COR-L47 (cell line): Measurements from ENCODE around the gene KLF12.

Experiments used
- DNase-seq: peaks from one replicate; lab custom pipeline; 2025; lab: John Stamatoyannopoulos, UW

KLF12 gene

DNA sequence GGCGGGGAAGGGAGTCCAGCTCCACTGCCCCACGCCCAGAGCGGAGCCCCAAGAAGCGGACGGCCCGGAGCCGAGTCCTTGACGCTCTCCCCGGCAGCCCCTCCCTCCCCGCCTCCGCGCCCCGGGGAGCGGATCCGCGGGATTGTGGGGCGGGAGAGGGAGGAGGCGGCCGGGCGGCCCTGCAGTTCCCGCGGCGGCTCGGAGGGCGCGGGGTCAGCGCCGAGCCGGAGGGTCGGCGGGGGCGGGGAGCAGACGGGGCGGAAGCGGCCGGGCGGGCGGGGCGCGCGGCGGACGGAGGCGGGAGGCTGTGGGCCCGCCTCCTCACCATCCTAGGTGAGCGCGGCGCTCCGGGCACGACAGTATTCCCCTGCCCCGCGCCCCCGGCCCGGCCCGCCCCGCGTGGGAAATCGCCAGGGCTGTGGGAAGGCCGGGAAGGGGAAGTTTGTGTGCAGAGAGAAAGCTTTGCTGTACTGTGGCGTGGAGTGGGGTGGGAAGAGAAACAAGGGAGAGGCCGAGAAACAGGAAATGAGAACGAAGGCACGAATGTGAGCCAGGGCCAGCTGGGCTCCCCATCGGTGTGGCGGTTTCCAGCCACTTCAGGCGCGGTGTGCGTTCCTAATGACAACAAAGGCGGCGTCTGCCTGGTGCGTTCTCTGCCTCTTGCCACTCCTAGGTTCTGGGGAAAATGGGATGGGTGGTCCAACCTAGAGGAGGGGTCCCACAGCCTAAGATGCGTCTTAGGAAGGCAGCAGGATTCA is 1.3 kb upstream of the KLF12 start:
- DNase-seq: peak; percentile 84

DNA sequence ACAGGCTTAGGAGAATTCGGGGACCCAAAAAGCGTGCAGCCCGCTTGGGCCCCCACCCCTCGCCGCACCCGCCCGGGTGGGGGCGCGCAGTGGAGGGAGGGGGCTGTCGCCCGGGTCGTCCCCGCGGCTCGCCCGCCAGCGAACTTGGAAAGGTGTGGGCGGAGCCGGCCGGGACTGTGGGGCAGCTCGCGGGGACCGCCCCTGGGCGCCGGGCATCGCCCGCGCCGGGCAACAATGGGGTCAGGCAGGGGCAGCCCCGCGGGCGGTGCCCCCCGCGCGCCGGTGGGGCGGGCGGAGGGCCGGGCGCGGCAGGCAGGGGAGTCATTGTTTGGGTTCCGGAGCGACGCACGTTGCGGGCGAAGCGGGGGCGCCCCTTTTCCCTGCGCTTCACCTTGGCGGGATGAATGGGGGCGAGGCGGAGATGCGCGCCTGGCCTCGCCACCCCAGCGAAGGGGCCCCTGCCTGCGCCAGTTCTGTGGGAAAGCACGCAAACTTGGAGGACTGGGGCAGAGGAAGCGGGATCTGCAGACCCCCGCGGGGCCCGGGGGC is 647 bp upstream of the KLF12 start:
- peak; percentile 80 for DNase-seq

DNA sequence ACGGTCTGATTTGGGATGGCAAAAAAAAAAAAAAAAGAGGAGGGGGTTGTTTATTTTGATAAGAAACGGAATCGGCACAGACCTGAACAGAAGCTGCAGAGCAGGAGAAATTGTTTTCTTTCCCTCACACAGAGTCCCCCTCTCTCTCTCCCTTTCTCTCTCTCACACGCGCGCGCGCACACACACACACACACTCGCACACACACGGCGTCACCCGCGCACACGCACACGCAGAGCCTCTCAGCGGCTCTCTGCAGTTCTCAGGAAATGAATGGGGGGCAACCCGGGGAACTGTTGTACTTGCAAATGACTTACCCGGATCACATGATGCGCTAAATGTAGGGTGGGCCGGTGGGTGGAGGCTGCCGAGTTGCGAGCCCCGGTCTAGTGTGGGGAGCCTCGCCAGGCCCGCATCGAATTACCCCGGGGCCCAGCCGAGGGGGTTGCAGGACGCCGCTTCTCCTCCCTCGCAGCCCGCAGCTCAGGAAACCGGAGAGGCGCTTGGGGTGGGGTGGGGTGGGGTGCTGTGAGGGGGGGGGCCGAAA is 475 bp downstream of the KLF12 start:
- peak; percentile 86 for DNase-seq

DNA sequence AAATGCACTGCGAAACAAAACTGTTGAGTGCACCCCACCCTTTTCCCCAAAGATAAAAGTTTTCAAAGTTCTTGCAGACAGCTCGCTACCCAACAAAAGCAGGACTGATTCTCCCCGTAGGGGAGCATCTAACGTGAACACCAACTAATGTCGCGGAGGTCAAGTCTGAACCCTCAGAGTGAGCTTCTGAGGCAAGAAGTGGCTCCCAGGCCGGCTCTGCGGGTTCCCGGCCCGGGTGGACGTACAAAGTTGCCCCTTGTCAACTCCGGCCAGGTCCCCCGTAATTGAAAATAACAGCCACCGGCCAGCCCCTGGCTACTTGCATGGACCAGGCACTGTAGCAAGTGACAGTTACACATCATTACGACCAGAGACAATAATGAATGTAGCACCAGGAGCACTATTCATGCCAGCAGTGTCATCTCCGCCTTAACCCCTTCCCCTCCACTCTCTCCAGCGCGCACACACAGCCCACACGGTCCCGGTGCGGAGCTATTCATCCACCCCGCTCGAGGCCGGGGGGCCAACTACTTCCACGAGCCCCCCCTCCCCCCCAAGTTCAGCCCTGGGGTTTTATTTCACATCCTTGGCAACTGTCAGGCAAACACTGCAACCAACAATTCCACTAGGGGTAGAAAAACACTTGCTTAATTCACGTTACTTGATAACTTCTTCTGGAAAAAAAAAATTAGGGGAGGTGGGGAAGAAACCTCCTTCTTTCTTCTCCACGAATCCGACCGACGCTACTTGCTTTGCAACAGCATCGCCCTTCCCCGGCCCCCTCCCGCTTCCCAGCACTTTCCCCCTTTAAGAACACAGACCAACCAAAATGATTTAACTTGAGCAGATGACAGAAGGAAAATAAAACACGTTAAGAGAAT is 1.2 kb downstream of the KLF12 start:
- peak; percentile 28 for DNase-seq

DNA sequence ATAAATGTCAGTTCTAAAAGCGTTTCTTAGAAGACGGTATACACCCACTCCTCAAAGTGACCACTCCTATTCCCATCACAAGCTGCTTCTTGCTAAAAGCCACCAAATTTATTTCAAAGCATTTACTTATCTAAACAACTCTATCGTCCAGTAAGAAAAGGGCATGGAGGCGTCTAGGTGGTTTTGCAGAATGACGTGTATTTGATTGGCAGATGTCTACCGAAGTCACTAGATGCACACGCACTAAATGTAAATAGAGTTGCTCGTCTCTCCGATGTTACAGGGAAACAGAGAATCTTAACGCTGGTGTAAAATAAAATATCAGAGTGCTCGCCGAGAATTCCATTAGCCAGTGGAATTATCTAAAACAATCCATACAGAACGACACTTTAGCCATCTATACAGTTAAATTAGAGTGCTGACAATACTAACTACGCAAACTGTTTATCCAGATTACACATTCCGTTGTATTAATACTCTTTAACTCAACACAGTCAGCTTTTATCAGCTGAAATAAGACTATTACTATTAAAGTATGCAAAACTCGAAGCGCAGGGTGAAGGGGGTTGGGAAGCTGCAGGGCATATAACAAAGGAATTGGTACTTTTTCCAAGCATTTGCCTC is 1.9 kb downstream of the KLF12 start:
- no peak for DNase-seq

DNA sequence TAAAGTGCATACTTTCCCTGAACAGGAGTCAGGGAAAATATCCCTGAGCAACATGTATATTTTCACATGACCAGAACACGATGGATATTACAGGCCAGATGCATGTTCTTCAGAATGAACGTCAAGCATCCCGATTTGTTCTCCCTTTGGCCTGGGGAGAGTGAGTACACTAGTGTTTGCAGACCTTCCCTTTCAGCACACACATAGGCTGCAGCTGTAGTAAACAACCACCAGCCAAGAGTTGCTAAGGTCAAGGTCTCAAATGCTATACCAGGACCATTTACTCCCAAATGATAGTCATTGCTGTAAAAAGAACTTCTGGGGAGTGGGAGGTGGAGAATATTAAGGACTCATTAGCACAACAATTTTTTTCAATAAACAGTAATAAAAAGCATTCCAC is 3.0 kb downstream of the KLF12 start:
- no peak for DNase-seq

DNA sequence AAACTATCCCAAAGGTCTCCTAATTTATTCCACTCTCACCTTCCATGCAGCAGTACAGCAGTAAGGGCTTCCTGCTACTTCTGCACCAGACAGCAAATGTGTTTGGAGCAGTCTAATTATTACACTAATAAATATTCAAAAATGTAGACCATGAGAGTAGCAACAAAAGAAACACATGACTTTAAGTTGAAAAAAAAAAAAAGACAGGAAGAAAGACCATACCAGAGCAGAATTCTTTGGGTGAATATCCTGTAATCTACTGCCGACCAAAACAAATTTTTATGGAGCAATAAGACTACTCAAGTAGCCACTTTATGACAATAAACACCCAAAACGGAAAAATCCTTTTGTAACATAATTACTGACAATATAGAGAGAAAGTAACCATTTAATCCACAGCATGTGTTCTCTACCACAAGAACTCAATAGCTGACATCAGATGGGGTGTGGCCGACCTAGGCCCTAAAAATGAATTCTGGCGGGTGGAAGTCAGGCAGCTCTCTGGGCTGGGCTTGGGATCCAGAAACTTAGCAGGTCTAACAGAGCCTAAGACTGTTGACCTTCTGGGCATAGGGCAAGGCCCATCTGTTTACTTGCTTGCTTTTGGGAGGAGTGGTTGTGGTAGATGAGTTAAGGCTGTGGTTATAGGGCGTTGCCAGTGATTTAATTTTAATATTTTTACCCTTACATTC is 4.6 kb downstream of the KLF12 start:
- DNase-seq: no peak

DNA sequence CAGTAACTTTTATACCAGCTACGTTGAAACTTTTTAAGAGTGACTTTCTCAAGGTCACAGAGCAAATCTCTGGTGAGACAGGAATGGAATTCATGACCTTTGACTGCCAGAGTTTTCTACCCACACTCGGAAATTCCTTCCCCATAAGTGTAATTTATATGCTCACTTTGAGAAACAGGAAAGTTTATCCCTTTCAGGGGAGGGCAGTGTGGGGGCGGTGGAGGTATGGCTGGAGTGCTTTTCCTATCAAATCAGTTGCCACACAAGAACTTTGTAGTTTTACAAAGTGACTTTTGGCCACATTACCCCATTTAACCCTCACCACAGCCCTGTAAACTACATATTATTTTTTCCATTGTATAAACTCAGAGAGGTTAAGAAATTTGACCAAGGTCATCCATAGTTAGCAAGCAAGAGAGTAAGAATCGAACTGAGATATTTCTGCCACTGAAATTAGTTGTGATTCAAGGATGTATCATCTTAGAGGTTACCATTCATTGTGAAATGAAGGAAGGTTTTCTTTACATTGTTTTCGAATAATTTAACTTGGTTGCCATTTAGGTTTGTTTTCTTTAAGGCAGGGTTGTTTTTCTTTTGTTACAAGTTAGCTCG is 5.9 kb downstream of the KLF12 start:
- no peak for DNase-seq

DNA sequence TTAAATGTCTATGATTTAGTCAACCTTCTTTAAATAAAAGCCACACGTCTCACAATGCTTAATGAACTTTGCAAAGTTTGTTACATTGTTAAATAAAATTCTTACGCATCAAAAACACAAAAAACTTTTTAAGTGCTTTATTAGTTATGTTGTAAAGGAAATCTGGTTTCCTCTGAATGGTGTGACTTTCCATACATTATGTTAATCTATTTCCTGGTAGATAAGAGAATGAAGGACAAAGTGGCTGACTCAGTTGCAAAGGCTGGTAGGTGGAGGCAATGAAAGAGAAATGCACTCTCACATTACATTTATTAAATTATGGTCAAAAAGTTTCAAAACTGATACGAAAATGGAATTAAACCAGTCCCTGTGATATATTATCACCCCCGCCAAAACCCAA is 15.9 kb downstream of the KLF12 start:
- DNase-seq: no peak

DNA sequence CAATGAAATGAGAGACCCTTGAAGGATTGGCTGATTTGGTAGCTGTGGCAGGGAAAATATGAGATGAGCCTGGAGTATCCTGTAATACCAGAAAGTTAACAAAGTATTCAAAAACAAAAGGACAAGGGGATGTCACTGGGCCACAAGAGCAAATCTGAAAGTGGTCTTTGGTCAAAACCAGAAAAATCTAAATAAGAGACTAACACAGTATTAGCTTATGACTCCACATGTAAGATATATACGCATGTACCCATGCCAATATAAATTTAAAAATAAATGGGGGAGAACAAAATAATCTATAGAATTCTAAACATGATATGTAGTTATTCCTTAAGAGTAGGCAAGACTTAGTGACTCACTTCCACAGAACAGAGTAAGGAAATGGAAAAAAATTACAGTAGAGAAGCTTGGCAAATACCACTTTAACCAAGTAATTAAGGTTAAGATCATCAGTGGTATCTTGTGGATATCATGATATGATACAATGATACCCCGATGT is 16.9 kb downstream of the KLF12 start:
- DNase-seq: no peak

DNA sequence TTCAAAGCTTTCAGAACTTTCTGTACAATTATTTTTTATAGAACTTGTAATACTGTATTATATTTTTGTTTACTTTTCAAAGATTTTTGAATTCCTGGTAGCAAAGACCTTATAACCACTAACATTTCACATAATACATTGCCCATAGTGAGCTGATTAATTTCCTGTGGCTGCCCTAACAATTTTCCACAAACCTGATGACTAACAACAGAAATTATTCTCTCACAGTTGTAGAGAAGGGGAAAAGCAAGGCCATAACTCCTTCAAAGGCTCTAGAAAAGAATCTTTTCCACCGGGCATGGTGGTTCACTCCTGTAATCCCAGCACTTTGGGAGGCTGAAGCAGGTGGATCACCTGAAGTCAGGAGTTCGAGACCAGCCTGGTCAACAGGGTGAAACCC is 19.1 kb downstream of the KLF12 start:
- no peak for DNase-seq

DNA sequence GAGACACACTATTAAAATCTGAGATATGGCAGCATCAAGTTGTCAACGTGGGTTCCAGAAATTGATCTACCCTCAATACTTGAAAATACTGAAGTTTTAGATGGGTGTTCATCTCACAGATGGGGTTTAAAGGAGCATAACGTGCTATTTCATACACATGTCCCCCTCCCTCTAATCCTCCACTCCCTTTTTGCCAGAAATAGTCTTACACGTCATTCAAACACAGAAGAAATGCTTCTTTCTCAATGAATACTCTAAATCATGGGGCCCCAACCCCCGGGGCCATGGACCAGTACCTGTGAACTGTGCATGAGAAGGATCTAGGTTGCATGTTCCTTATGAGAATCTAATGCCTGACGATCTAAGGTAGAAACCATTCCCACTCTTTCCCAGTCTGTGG is 19.6 kb downstream of the KLF12 start:
- DNase-seq: no peak

DNA sequence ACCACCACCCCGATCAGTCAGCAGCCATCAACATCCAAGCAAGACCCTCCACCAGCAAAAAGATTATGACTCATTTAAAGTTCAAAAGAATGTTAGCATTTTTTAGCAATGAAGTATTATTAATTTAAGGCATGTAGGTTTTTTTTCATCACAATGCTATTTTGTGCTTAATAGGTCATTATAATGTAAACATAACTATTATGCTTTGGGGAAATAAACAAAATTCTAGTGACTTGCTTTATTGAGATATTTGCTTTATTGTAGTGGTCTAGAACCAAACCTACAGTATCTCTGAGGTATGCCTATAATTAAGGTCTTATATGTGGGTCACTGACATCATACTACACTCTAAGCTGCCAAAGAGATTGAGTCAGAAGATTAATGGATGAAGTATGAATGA is 20.0 kb downstream of the KLF12 start:
- DNase-seq: no peak

DNA sequence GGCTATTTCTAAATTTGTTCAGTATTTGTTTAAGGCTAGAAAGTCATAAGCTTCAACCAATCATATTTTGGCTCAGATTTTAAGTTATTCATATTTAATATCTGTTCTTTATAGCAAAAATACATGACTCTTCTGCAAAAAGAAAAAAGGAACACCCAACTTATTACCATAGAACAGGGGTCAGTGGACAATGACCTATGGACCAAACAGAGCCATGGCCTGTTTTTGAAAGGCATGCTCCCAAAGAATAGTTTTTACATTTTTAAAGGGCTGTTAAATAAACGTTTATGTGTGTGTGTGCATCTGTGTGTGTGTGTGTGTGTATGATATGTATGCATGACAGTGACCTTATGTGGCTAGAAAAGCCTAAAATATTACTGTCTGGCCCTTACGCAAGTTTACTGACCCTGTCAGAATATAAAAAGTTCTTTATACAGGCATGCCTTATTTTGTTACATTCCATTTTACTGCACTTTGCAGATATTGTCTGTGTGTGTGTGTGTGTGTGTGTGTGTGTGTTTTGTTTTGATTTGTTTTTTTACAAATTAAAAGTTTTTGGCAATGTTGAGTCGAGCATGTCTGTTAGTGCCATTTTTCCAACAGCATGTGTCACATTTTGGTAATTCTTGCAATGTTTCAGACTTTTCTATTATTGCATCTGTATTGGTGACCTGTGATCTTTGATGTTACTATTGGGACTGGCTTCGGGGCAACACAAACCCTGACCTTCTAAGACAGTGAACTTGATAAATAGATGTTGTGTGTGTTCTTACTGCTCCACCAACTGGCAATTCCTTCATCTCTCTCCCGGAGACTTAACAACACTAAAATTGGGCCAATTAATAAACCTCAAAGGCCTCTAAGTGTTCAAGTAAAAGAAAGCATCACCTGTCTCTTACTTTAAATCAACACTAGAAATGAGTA is 22.0 kb downstream of the KLF12 start:
- DNase-seq: no peak

DNA sequence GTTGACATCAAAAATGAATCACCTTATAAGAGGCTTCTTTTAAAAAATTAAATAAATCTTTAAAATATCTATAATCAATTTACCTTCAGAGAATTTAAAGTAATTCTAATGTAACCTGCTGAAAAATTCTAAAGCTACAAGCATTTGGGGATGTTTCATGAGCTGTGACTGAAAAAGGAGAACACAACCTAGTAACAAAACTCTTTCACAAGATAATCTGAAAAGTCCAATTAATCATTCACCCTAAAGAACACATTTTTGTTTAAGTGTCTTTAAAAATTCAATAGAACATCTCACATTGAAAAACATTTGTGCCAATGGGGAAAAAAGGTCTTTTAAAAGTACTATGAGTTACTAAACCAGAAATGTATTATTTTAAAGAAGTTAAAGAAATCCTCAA is 22.8 kb downstream of the KLF12 start:
- no peak for DNase-seq

DNA sequence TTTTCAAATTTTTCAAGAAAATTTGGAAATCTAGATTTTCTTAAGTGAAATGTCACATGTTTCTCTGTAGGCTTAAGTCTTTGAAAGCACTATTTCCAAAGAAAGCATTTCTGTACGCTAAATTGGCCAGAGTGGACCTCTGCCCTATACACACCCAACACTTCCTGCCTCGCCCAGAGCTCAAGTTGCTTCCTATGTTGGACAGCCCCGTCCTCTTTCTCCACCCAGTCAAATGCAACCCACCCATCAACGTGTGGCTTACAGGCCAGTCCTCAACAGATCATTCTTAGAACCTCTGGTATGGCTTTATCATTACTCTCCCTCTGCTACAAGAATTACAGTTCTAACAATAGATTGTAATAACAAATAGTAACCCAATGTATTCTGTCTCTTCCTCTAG is 24.2 kb downstream of the KLF12 start:
- DNase-seq: no peak

DNA sequence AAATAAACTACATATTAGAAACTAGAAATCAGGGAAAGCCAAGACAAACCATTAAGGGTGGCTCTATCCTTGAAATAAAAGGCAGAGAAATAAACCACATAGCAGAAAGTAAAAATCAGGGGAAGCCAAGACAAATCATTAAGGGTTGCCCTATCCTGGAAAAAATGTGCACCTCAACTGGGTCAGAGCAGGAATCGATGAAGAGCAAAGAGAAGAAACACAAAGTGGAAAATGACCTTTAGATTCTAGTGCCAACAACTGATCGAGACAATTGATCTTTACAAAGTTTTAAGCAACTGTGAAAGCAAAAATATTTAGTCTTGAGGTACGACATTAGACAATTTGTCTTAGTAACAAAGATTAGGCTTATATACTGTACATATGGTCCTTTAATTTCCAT is 26.6 kb downstream of the KLF12 start:
- no peak for DNase-seq

DNA sequence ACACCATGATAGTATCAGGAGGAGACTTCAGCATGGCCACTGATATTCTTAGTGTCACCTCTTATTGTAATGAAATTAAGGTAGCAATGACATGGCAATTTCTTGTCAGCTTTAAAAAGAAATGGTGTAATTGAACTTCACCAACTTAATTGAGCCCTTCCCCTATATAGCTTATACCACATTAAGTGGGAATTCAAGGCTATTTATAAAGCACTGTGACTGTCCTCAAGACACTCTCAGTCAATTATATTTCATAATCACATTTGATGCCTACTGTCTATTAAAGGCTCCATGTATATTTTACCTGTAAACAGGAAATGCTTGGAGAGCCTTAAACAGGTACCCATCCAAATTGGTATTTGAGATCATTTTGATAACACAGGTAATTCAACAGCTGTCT is 28.3 kb downstream of the KLF12 start:
- DNase-seq: no peak

DNA sequence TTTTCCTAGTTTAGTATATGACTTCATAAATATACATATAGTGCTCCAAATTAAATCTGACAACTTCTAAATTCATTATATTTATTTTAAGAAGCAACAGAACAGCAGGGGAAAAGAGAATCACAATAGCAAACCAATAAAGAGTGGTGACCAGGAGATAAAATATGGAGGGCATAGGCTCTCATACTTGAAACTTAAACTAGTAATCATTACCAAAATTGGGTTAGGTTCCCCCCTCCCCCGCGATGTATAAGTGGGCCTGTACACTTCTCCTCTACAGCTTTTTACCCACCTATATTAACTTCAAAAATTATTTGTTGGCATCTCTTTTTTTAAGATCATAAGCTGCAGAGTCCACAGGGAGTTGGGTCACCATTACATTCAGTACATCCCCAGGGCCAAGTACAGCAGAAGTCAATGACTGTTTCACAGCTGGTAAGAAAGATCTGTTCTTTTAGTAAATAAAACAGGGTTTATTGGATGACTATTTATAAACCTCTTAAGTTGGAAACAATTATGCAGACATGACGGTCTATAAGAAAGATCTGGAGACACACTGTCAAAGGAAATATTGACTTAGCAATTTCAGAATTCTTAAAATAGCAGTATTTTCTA is 29.4 kb downstream of the KLF12 start:
- DNase-seq: no peak
